Hepatocyte (in vitro differentiated cells): ENCODE measurements around the gene TCF7L2.

Source experiments
- EZH2 ChIP-seq: fragments of 200-600 bp; sonication (generic); IDR thresholded peaks from 2 replicates; pipeline ENCODE4 v1.6.1; 2016; ENCODE audit warnings: antibody characterized with exemption, mild to moderate bottlenecking, borderline replicate concordance
- EZH2phosphoT487 ChIP-seq: fragments of 200-600 bp; sonication (generic); IDR thresholded peaks from one replicate; pipeline ENCODE4 v1.6.1; 2018; ENCODE audit warnings: antibody characterized with exemption, mild to moderate bottlenecking, low read depth, moderate library complexity; ENCODE audit not compliant: unreplicated experiment, severe bottlenecking
- TF ChIP-seq, protein P1 (sequence below): fragments of 200-600 bp; sonication (generic); IDR thresholded peaks from 2 replicates; pipeline ENCODE4 v1.5.1; 2016; ENCODE audit warnings: antibody characterized with exemption, mild to moderate bottlenecking; ENCODE audit not compliant: poor library complexity

- TF ChIP-seq, protein P1, sequence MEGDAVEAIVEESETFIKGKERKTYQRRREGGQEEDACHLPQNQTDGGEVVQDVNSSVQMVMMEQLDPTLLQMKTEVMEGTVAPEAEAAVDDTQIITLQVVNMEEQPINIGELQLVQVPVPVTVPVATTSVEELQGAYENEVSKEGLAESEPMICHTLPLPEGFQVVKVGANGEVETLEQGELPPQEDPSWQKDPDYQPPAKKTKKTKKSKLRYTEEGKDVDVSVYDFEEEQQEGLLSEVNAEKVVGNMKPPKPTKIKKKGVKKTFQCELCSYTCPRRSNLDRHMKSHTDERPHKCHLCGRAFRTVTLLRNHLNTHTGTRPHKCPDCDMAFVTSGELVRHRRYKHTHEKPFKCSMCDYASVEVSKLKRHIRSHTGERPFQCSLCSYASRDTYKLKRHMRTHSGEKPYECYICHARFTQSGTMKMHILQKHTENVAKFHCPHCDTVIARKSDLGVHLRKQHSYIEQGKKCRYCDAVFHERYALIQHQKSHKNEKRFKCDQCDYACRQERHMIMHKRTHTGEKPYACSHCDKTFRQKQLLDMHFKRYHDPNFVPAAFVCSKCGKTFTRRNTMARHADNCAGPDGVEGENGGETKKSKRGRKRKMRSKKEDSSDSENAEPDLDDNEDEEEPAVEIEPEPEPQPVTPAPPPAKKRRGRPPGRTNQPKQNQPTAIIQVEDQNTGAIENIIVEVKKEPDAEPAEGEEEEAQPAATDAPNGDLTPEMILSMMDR, result no peak
- TF ChIP-seq EZH2 (no peak), EZH2phosphoT487 (no peak)
Measured at GRCh38 chr10:113180401-113181154, 230.5 kb downstream of the TCF7L2 start.
